NCI-H526 (cell line): ENCODE results near the gene PLA2G3.
"Not testable (repeated sequence)": the region's sequence is repeated elsewhere in the genome, so short reads cannot be mapped to it uniquely, and the experiment has no call there.

ENCODE experiments used
- DNase-seq, 2 experiments: peaks; one replicate each; lab custom pipeline; 2025; lab: John Stamatoyannopoulos, UW

PLA2G3 gene

DNA sequence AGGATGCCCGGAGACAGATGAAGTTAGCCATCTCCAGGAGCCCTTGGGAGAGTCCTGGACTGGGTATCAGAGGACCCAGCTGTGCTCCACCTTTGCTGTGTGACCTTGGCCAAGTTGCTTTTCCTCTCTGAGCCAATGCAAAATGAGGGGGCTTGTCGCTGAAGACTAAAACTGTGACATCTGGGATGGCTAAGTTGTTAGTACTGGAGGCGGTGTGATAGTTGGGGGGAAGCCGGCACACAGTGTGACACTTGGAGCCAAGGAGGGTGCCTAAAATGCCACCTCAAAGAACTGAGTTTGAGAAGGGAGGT lies 17.1 kb downstream of the PLA2G3 start:
- no peak for DNase-seq

DNA sequence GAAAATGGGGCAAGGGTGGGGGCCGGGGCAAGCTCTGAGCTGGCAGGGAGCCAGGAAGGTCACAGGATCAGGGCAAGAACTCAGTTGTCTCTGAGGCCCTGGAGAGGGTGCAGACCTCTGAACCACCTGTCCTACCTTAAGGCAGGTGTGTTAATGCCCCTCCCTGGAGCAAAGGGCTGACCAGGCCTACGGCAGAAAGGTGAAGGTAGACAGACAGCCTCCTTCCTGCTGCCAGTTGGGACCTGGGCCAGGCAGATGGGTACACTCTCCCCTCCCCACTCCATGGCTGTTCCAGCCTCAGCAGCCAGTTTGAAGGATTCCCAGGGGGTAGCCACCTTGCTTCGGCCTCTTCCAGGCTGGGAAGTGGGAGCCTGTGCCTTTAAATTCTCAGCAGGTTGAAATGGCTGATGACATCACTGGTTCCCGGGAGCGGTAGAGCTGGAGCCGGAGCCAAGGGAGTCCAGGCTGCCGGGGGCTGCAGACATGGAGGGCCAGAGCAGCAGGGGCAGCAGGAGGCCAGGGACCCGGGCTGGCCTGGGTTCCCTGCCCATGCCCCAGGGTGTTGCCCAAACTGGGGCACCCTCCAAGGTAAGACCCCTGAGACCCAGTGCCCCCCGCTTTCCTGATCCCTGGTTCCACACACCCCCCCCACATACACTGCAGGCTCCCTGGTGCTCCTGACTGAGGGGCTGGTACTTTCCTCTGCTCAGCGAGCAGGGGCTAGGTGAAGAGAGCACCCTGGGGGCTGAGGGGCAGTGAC lies 17.6 kb downstream of the PLA2G3 start, which contains the start of gene INPP5J:
TSS of gene INPP5J (plus strand) at position 435 of the 760 bp plus-strand sequence. CDS start at position 484, 49 bp downstream.
- DNase-seq = peak; percentile 63 to 83

DNA sequence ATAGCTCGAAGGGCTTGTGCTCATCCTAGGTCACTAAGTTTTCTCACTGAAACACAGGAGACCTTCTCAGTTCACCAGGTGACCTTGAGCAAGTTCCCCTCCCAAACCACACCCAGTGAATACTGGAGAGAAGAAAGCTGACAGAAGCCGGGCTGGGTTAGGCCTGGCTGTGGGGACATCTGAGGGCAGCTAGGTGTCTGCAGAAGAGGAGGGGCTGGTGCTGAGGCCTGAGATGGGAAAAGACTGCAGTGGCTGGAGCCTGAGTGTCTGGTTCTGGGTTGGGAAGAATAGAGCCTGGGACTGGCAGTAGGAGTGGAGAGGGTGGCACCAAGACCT lies 18.1 kb downstream of the PLA2G3 start:
- peak in 1 of 2 experiments; percentile 40 for DNase-seq

DNA sequence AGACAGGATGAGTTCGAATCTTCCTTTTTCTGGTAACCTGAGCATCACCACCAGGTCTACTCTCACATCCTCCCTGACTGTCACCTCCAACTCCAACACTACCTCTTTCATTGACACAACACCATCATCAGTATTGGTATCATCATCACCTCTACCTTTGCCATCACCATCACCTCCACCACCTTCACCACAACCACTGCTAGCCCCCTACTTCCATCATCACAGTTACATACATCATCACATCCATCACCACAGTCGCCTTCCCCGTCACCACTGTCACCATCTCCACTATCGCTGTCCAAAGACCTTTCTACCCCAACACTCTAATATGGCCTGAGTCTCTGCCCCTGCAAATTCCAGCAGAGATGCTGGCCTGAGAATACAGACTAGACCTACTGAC lies 18.9 kb downstream of the PLA2G3 start:
- DNase-seq = no peak

DNA sequence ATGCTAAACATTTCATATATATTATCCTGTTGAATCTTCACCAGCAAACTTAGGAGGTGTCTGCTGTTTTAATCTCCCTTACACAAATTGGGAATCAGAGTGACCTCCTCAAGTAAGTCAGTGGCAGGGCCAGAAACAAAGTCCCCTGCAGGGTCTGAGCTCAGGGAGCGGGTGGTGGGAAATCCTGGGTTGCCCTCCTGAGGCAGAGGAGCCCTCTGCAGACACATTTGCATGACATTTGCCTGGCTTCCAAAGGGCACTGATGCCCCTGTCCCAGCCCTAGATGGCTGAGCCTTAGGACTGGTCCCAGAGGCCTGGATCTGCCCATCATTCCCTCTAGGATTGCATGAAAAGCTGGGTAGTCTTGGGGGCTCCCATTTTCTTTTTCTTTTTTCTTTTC lies 19.7 kb downstream of the PLA2G3 start:
- DNase-seq = peak; percentile 11 to 82

DNA sequence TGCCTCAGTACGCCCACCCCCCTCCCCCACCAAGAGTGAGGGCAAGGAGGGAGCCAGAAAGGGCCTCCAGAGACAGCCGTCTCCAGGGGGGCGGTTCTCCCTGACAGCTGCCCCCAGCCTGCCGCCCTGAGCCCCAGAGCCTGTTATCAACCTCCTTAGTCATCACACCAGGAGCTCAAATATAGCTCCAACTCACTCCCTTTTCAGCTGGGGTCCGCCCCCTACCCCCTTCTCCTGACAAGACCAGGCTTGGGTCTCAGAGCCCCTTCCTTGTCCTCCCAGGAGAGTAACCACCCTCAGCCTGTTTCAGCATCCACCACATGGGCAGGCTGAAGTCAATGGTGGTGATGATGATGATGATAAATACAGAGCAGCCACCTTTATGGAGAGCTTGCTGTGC lies 20.1 kb downstream of the PLA2G3 start:
- DNase-seq = no peak

DNA sequence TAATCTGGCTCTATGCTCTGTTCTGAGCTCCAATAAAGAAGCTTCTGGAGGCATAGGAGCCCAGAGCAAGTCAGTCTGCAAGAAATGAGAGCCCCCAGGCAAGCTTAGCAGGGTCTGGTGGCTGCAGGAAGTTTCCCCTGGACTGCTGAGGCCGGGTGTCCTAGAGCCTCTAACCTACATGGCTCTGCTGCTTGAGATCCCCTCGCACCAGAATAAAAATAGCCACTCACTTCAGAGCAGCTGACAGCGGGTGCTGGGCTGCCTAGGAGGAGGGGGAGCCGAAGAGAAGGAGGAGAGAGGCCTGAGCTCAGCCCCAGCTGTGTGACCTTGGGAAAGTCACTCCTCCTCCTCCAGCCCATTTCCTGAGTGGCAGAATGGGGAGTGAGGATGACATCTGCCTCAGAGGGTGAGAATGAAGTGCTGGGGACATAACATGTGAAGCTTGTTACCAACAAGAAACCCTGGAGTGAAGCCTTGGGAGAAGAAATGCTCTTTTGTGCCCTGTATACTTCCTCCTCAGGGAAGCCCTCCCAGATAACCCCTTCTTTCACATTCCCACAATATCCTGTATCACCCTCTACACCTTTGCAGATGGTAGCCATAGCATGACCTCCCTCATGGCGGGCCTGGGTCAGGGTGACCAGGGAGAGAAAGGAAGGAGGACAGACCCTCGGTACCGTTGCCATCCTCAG lies 21.1 kb downstream of the PLA2G3 start:
- no peak for DNase-seq

DNA sequence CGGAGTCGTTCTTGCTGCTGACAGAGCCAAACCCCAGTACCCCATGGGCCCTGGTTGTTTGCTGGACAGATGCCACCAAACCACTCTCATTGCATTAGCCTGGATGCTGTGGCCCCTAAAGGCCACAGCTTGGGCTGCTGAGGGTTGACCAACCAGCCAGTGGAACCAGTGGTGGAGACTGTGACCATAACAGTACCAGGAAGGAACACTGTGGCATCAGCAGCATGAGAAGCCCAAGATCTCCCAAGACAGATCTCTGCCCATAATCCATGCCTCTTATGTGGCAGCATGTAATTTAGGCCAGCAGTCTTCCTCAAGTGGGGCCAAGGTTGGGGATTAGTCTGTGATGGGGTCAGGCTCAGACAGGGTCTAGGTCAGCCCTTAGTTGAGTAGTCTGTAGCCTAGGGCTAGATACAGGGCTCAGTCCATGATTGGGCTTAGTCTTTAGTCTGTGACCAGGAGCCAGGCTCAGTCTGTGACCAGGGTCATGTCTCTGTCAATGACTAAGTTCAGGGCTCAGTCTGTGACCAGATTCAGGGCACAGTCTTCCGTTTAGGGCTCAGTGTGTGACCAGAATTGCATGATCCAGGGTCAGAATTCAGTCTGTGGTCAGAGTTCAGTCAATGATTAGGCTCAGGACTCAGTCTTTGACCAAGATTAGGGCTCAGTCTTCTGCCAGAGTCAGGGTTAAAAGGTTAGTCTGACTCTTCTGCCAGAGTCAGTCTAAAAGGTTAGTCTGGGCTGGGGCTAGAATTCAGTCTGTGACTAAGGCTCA lies 22.1 kb downstream of the PLA2G3 start:
- no peak for DNase-seq

DNA sequence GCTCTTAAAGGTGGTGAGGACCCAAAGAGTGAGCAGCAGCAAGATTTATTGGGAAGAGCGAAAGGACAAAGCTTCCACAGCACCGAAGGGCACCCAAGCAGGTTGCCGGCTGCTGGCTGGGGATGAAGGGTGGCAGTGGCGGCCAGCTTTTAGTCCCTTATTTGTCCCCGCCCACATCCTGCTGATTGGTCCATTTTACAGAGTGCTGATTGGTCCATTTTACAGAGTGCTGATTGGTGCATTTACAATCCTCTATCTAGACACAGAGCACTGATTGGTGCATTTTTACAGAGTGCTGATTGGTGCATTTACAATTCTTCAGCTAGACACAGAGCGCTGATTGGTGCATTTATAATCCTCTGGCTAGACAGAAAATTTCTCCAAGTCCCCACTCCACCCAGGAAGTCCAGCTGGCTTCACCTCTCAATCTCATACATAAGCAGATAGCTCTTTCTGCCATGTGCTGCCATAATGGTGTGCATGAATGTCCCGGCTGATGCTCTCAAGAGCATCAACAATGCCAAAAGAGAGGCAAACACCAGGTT lies 27.7 kb downstream of the PLA2G3 start:
- DNase-seq = not testable (repeated sequence)

DNA sequence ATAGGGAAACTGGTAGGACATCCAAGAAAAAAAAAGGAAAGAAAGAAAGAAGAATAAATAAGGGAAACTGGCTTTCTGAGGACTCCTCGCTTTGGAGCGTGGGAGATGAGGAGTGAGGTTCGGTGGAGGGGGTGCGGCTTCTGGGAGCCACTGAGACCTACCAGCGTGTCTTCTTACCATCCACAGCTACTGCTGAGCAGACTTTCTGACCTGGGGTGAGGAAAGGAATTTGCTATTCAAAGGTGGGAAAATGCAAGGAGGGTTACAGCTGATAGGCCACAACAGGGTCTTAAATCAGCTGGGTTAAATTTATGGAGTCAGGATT lies 32.5 kb downstream of the PLA2G3 start:
- no peak for DNase-seq

DNA sequence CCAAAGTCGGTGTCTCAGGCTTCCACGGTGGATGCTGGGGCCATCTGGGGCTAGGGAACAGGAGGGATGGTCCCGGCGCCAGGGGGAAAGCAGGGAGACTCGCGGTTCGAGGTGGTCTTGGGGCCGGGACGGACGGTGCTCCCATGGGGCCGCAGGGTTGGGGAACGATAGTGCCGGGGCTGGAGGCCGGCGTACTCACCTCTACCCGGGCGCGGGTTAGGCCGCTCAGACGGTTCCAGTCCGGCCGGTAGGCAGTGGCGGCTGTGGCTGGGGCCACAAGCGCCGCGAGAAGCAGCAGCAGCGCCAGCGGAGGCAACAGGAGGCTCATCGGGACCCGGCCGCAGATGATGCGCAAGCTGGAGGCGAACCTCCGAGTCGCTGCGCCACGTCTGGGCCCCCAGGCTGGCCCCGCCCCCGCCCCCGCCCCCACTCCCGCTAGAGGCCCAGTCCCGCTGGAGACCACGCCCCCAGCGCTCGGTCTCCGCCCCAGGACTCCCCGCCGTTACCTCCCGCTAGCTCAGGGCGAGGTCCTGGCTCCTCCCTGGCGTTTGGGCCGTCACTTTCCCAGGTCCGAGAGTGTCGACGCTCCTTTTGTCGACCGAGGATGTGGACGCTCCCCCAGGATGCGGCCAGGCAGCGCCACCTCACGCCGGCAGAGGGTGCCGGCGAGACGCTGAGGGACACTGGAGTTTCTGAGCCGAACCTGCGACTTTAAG lies 33.0 kb downstream of the PLA2G3 start, which contains the start of gene SELENOM:
TSS of gene SELENOM (minus strand) at position 391 of the 716 bp plus-strand sequence. CDS start at position 328, 63 bp downstream.
- peak; percentile 95 to 98 for DNase-seq

DNA sequence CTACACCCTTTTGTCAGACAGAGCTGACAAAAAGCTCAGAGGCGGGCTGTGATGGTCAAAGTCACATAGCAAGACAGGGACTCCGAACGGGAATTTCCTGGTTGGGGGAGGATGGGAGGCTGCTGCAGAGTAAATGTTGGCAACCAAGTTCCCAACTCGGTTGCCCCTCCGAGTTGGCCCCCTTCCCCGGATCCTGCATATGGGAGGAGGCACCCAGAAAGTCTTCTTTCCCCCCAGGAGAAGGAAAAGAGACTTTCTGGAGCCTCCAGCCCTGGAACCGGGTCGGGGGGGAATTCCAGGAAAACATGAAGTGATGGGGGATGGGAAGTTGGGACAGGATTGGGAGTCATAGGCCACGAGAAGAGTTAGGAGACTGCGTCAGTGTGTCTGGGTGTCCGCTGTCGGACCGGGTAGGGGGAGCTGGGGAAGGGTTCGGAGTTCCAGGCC lies 33.6 kb downstream of the PLA2G3 start:
- DNase-seq = no peak

DNA sequence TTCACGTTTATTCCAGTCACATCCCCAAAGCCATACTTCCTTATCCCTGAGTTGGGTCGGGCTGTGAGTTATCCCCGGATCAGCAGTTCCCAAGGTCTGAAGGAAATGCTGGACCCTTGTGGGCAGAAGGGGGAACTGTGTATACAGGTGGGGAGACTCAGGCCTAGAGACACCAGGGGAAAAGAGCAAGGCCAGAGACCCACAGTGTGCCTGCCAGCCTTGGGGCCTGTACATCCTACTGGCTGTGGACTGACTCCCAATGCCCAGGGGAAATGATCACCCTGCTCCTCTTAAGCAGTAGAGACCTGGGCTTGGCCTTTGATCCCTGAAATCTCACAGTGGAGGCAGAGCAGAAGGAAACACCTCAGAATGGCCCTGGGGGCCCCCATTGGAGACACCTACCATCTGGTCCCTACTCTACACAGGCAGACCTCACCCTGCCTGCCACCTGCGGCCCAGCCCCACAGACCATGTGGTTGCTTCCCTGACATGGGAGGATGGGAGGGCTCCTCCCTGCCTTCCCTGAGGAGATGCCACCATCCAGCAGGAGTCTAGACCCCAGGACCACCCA lies 34.2 kb downstream of the PLA2G3 start:
- peak in 1 of 2 experiments; percentile 15 for DNase-seq

DNA sequence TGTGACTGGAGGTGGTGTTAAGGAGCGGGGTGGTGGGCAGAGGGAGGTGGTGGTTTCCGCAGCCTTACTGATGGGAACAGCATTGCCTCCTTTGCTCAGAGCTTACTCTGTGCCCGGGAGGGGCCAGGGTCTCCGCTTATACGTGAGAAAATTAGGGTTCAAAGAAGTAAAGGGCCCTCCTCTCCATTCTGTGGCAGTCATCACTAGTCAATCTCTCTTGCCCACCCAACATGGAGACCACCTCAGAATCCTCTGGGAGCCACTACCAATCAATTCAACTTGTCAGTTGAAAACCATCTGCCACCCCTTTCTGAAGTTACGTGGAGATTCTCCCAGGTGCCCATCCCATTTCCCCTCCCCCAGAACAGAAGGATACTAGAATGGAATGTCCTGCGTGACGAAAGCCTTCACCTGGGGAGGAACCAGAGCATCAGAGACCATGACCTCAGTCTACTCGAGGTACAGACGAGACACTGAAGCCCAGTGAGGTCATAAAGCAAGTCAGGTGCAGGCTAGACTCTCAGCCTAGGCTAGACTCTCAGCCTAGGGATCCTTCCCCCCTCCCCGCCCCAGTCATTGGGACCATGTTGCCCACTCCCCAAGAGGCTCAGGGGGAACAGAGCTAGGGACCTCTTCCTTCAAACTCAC lies 34.9 kb downstream of the PLA2G3 start:
- no peak for DNase-seq

DNA sequence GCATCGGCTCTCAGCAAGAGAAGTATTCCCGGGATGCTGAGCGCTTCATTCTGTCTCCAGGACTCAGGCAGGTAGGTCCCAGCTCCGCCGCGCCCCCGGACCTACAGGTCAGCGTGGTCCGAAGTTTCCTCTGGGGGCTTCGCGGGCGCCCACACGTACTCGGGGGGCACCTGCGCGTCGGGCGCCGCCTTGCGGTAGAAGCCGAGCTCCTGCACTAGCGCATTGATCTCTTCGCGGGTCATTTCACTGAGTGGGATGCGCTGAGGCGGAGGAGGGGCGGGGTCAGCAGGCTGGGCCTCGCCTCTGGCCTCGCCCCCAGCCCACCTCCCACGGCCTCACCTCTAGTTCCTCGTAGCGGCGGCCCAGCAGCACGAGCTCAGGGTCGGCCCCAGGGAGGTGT lies 35.4 kb downstream of the PLA2G3 start:
- no peak for DNase-seq

DNA sequence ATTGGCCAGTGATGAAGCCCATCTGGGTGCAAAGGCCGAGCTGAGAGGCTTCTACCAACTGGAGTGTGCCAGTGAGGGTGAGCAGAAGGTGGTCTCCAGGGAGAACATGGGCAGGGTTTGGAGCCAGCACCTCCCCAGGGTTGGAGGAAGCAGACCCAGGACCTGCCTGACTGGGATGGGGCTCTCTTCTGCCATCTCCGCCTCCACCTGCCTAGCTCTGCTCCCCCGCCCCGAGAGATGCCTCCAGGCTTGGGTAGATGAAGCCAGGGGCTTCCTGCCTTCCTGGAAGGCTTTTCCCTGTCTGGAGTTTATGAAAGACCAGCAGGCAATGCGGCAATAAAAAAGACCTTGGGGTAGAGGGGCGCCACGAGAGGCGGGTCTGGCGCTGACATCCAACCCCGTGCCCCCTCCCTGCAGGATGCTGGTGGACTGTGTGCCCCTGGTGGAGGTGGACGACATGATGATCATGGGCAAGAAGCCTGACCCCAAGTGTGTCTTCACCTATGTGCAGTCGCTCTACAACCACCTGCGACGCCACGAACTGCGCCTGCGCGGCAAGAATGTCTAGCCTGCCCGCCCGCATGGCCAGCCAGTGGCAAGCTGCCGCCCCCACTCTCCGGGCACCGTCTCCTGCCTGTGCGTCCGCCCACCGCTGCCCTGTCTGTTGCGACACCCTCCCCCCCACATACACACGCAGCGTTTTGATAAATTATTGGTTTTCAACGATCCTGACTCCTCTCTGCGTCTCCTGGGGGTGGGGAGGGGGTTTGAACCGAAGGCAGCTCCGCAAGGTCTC lies 36.2 kb downstream of the PLA2G3 start:
- DNase-seq = no peak

DNA sequence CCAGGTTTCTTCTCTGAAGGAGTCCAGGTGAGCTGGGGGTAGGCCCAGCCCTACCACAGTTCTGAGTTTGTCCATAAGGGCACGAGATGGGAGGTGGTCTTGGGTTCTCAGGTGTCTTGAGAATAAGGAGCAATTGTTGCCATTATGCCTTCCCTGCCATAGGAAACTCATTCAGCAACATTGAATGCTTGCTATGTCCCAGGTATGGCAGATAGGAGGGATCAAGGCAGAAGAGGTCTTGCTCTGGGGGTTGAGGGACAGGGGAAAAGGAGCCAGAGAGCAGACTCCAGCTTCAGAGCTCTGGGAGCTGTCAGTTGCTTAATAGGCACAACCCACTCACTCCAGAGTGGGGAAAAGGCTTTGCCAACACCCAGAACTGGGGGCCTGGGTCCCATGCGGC lies 37.2 kb downstream of the PLA2G3 start:
- DNase-seq = no peak

DNA sequence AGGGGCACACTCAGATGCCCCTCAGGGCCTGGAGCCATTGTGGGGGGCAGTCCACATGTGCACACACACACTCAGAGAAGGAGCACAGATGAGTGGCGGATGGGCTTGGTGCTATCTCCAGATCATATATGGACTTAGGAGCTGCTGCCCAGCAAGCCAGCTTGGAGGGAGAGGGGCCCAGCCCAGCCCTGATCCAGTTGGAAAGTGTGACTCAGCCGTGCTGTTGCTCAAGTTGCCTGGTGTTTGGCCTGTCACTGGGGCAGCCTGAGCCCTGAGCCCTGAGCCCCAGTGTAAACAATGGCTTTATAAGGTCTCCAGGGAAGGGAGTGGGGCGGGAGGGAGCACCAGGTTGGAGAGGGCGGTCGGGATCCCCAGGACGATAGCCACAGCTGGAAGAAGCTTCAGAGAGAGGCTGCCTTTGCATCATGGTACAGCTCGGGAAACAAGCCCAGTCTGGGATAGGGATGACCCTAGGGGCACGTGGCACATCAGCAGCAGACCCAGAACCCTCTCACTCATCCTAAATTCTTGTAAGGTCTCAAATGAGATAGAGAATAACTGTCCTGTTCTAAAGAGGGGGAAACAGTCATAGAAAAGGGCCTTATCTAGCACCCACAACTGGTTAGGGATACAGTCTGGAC lies 37.7 kb downstream of the PLA2G3 start:
- no peak for DNase-seq

DNA sequence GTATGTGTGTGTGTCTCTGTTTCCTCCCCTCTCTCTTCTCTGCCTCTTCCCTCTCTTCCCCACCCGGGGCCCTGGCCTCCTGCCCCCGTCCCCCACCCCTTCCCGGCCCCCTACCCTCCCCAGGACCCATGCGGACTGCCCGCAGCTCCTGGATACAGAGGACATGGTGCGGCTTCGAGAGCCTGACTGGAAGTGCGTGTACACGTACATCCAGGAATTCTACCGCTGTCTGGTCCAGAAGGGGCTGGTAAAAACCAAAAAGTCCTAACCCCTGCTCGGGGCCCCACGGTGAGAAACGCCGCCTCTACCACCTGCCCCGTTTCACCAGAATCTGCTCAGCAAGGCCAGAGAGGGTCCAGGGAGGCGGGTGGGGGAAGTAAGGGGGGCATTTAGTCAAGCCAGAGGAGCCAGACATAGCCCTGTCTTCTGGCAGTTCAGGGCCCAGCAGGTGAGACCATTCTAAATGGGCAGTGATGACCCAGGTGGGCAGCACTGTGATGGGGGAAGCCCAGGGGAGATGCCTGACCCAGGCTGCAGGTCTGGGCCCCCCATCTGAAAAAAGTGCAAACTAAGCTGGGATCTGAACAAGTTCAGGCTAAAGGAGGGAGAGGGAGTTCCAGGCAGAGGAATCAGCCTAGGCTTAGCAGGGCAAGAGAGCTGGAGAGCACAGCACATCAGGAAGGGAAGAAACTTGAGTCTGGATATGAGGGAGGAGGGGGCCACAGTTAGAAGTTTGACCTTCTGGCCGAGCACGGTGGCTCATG lies 39.4 kb downstream of the PLA2G3 start:
- no peak for DNase-seq
